IMR-90 (cell line): ENCODE measurements around the gene KCNJ3. TPM values are rescaled to one million over a fixed set of nuclear protein-coding genes. Genes with fewer than 3 reads are reported as not detected.

Experiments used
- ATAC-seq: fragments of 200-7000 bp; cut with Tn5 transposase; 2 replicates; pipeline ENCODE4 v1.9.1; 2020; ENCODE audit warnings: low read depth, mild to moderate bottlenecking, moderate library complexity
- BruUV-seq: library from RNA; stranded (reverse); fragments of 400-500 nt; replicated peaks from 2 replicates; lab custom pipeline; 2021; lab: Mats Ljungman, UMichigan
- CTCF ChIA-PET: fragments of 300-600 bp; formaldehyde crosslinking; extraction: SDS; loops from one replicate; lab custom pipeline; 2021; ENCODE audit warnings: antibody characterized with exemption; lab: Yijun Ruan, JAX
- POLR2A ChIA-PET: fragments of 300-600 bp; sonication (Branson Sonifier 250); formaldehyde crosslinking; loops from one replicate; lab custom pipeline; 2022; ENCODE audit warnings: antibody characterized with exemption; ENCODE audit not compliant: unreplicated experiment; lab: Charles Lee
- DNase-seq: peaks from one replicate; pipeline ENCODE4 v3.0.0; 2013
- H2AFZ ChIP-seq: replicated peaks from 2 replicates; pipeline ENCODE3; 2013; ENCODE audit warnings: low read length, mild to moderate bottlenecking; ENCODE audit not compliant: poor library complexity
- H2AK5ac ChIP-seq: 2 replicates; pipeline ENCODE4 v1.6.1; 2013; ENCODE audit warnings: low read depth, low read length, inconsistent platforms
- H2AK9ac ChIP-seq: replicated peaks from 2 replicates; pipeline ENCODE3; 2013; ENCODE audit warnings: mild to moderate bottlenecking, low read depth, low read length, moderate library complexity; ENCODE audit not compliant: poor library complexity
- H2BK120ac ChIP-seq: 2 replicates; pipeline ENCODE4 v1.6.1; 2013; ENCODE audit warnings: low read depth, low read length, inconsistent platforms
- H2BK15ac ChIP-seq: 3 replicates; pipeline ENCODE4 v1.6.1; 2013; ENCODE audit warnings: low read depth, low read length, inconsistent platforms
- H2BK20ac ChIP-seq: 2 replicates; pipeline ENCODE4 v1.6.1; 2013; ENCODE audit warnings: low read depth, mild to moderate bottlenecking, inconsistent platforms, low read length, moderate library complexity
- H2BK5ac ChIP-seq: 2 replicates; pipeline ENCODE4 v1.6.1; 2013; ENCODE audit warnings: mild to moderate bottlenecking, low read depth, low read length, inconsistent platforms; ENCODE audit not compliant: poor library complexity, severe bottlenecking
- H3K14ac ChIP-seq: replicated peaks from 2 replicates; pipeline ENCODE4 v1.6.1; 2013; ENCODE audit warnings: low read depth, low read length, inconsistent platforms
- H3K18ac ChIP-seq: 2 replicates; pipeline ENCODE4 v1.6.1; 2013; ENCODE audit warnings: low read depth, low read length, control low read depth
- H3K23ac ChIP-seq: 2 replicates; pipeline ENCODE4 v1.6.1; 2013; ENCODE audit warnings: low read depth, low read length, inconsistent platforms
- H3K27ac ChIP-seq: 2 replicates; pipeline ENCODE4 v1.5.1; 2013; ENCODE audit warnings: mild to moderate bottlenecking, control low read depth, low read length; ENCODE audit not compliant: insufficient read depth
- H3K27me3 ChIP-seq: 2 replicates; pipeline ENCODE4 v1.6.1; 2013; ENCODE audit warnings: low read length; ENCODE audit not compliant: control insufficient read depth, insufficient read depth
- H3K36me3 ChIP-seq: 2 replicates; pipeline ENCODE4 v1.6.1; 2013; ENCODE audit warnings: low read length, mixed read lengths; ENCODE audit not compliant: control insufficient read depth, insufficient read depth
- H3K4ac ChIP-seq: 2 replicates; pipeline ENCODE4 v1.6.1; 2013; ENCODE audit warnings: low read depth, low read length, inconsistent platforms
- H3K4me1 ChIP-seq: 2 replicates; pipeline ENCODE4 v1.6.1; 2013; ENCODE audit warnings: low read length, mixed read lengths; ENCODE audit not compliant: control insufficient read depth, insufficient read depth
- H3K4me2 ChIP-seq: 2 replicates; pipeline ENCODE4 v1.6.1; 2013; ENCODE audit warnings: low read depth, mild to moderate bottlenecking, control low read depth, low read length, moderate library complexity
- H3K4me3 ChIP-seq: 2 replicates; pipeline ENCODE4 v1.5.1; 2013; ENCODE audit warnings: low read depth, mild to moderate bottlenecking, control low read depth, low read length, moderate library complexity; ENCODE audit not compliant: insufficient read depth
- H3K56ac ChIP-seq: 2 replicates; pipeline ENCODE4 v1.6.1; 2013; ENCODE audit warnings: low read length, inconsistent platforms; ENCODE audit not compliant: insufficient read depth; ENCODE audit errors: extremely low read depth
- H3K79me1 ChIP-seq, 2 experiments: 2 replicates each; pipeline ENCODE4 v1.6.1; 2013; ENCODE audit warnings: low read length in 2 of 2, inconsistent platforms in 1 of 2, low read depth in 1 of 2
- H3K9ac ChIP-seq: 2 replicates; pipeline ENCODE4 v1.6.1; 2013; ENCODE audit warnings: low read depth, low read length, control low read depth
- H3K9me1 ChIP-seq: 2 replicates; pipeline ENCODE4 v1.6.1; 2013; ENCODE audit warnings: low read length, inconsistent platforms; ENCODE audit not compliant: insufficient read depth
- H3K9me3 ChIP-seq: 2 replicates; pipeline ENCODE4 v1.6.1; 2013; ENCODE audit warnings: low read length; ENCODE audit not compliant: control insufficient read depth, insufficient read depth
- H4K20me1 ChIP-seq: 2 replicates; pipeline ENCODE4 v1.6.1; 2013; ENCODE audit warnings: low read length, inconsistent platforms; ENCODE audit not compliant: insufficient read depth
- H4K5ac ChIP-seq: 2 replicates; pipeline ENCODE4 v1.6.1; 2013; ENCODE audit warnings: mild to moderate bottlenecking, low read depth, low read length, control low read depth
- H4K8ac ChIP-seq, 2 experiments: 2 replicates each; pipeline ENCODE4 v1.6.1; 2013; ENCODE audit warnings: low read depth in 2 of 2, low read length in 2 of 2, control low read depth in 1 of 2, inconsistent platforms in 1 of 2
- H4K91ac ChIP-seq: 2 replicates; pipeline ENCODE4 v1.6.1; 2013; ENCODE audit warnings: low read depth, low read length, inconsistent platforms; ENCODE audit not compliant: insufficient read depth
- BHLHE40 ChIP-seq: fragments of 150-350 bp; IDR thresholded peaks from 2 replicates; pipeline ENCODE4 v1.6.1; 2016; ENCODE audit warnings: mild to moderate bottlenecking, low read depth, low read length
- CEBPB ChIP-seq: IDR thresholded peaks from 2 replicates; pipeline ENCODE4 v1.6.1; 2012; ENCODE audit warnings: low read depth, low read length, improper control_type of control experiment
- CHD1 ChIP-seq: IDR thresholded peaks from 2 replicates; pipeline ENCODE4 v1.6.1; 2012; ENCODE audit warnings: low read depth, low read length, improper control_type of control experiment
- FOS ChIP-seq: fragments of 150-350 bp; IDR thresholded peaks from 2 replicates; pipeline ENCODE4 v1.6.1; 2016; ENCODE audit warnings: low read depth, low read length
- MAFK ChIP-seq: IDR thresholded peaks from 2 replicates; pipeline ENCODE4 v1.6.1; 2012; ENCODE audit warnings: low read depth, low read length, improper control_type of control experiment
- MAZ ChIP-seq: IDR thresholded peaks from 2 replicates; pipeline ENCODE4 v1.6.1; 2012; ENCODE audit warnings: low read depth, mild to moderate bottlenecking, low read length, improper control_type of control experiment, moderate library complexity, borderline replicate concordance
- MXI1 ChIP-seq: IDR thresholded peaks from 2 replicates; pipeline ENCODE4 v1.6.1; 2012; ENCODE audit warnings: low read depth, mild to moderate bottlenecking, low read length, moderate library complexity, borderline replicate concordance
- NFE2L2 ChIP-seq: fragments of 150-350 bp; IDR thresholded peaks from 2 replicates; pipeline ENCODE4 v1.6.1; 2016; ENCODE audit warnings: low read depth, mild to moderate bottlenecking, low read length
- POLR2A ChIP-seq: IDR thresholded peaks from 2 replicates; pipeline ENCODE4 v1.6.1; 2012; ENCODE audit warnings: mild to moderate bottlenecking, low read depth, low read length
- RAD21 ChIP-seq: IDR thresholded peaks from 2 replicates; pipeline ENCODE4 v1.6.1; 2012; ENCODE audit warnings: low read length, improper control_type of control experiment
- RCOR1 ChIP-seq: IDR thresholded peaks from 2 replicates; pipeline ENCODE4 v1.6.1; 2012; ENCODE audit warnings: mild to moderate bottlenecking, low read length, improper control_type of control experiment; ENCODE audit not compliant: insufficient replicate concordance
- RFX5 ChIP-seq: IDR thresholded peaks from 2 replicates; pipeline ENCODE4 v1.8.0; 2012; ENCODE audit warnings: low read depth, mild to moderate bottlenecking, low read length, moderate library complexity
- SMC3 ChIP-seq: fragments of 150-350 bp; IDR thresholded peaks from 2 replicates; pipeline ENCODE4 v1.6.1; 2016; ENCODE audit warnings: low read depth, mild to moderate bottlenecking, antibody characterized with exemption, low read length, moderate library complexity
- WGBS, 2 experiments: methylation state at CpG; one replicate each; pipeline versions ENCODE4 v1.1.5 to v1.1.7; 2013; ENCODE audit warnings: missing lambda C conversion rate in 2 of 2; ENCODE audit not compliant: insufficient read length in 1 of 2; ENCODE audit errors: extremely low coverage in 2 of 2; 5-methylcytosine and 5-hydroxymethylcytosine counted together
- dilution Hi-C: fragments of 300-500 bp; cut with HindIII; formaldehyde crosslinking; loops from one replicate; pipeline ENCODE4 v1.14.3; 2018; ENCODE audit warnings: low sequenced_read_pairs; ENCODE audit not compliant: unreplicated experiment
- in situ Hi-C: fragments of 300-500 bp; cut with MboI; formaldehyde crosslinking; loops from 3 replicates; pipeline ENCODE4 v1.14.3; 2019; ENCODE audit warnings: low sequenced_read_pairs, inconsistent platforms, mixed read lengths
- intact Hi-C: fragments of 100-400 bp; cut with micrococcal nuclease; formaldehyde crosslinking; loops from 2 replicates; pipeline ENCODE4 v1.10.0; 2022
- polyA plus RNA-seq, 3 experiments: library from polyadenylated mRNA; depleted of rRNA; stranded (reverse); fragments of >200 nt; gene quantifications; 2 replicates each; pipeline ENCODE4 v1.2.3, GENCODE V29; 2012; ENCODE audit warnings: low replicate concordance in 1 of 3
- total RNA-seq: library from RNA; depleted of rRNA; stranded (reverse); fragments of >200 nt; gene quantifications from 2 replicates; pipeline ENCODE4 v1.2.3, GENCODE V29; 2012
- TF ChIP-seq, protein P1 (sequence below): fragments of 150-350 bp; IDR thresholded peaks from 2 replicates; pipeline ENCODE4 v1.6.1; 2016; ENCODE audit warnings: low read depth, mild to moderate bottlenecking, low read length, moderate library complexity, borderline replicate concordance
- TF ChIP-seq, protein P2 (sequence below): conservative IDR thresholded peaks from 2 replicates; pipeline ENCODE4 v1.5.1; 2012; ENCODE audit warnings: mild to moderate bottlenecking, low read depth, low read length, improper control_type of control experiment
- TF ChIP-seq, protein P3 (sequence below): fragments of 150-350 bp; IDR thresholded peaks from 2 replicates; pipeline ENCODE4 v1.6.1; 2017; ENCODE audit warnings: mild to moderate bottlenecking, antibody characterized with exemption, low read length, low read depth

The KCNJ3 gene
- total and polyA plus RNA-seq, 2 of the 4 experiments (the other 2 are of a cell fraction) = not detected

DNA sequence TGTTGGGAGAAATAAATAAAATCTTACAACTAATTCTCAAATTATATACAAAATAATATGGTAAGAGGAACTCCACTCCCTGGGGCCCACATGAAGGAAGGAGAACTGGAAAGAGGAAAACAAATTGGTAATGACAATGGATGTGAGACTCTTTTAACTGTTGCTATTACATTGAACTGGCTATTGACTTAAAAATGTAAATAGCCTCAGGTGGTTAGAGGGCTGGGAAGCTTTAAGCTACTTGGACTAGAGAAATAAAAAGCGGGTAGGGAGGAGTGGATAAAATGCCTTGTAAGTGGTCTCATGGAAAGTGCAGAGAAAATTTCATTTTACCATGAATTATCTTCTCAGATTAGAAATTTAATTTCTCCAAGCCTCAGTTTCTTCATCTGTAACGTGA lies 64.1 kb downstream of the KCNJ3 start:
- CTCF ChIA-PET = no interaction called here
- no peak overlapping the region for H2BK120ac ChIP-seq

More for the DNA sequence above, 64.1 kb downstream of the KCNJ3 start:
- Histone ChIP-seq H4K8ac (no peak overlapping the region), H3K18ac (no peak overlapping the region), H2BK20ac (no peak overlapping the region), H3K36me3 (no peaks in the 10 kb centered on the region), H3K23ac (no peak overlapping the region), H3K9me3 (no peaks in the 10 kb centered on the region), H3K4me2 (no peak overlapping the region), H3K56ac (no peak overlapping the region), H3K4me1 (no peaks in the 10 kb centered on the region), H4K5ac (no peak overlapping the region), H2BK5ac (no peak overlapping the region), H4K91ac (no peak overlapping the region), H2AK9ac (no peak overlapping the region), H4K20me1 (no peaks in the 10 kb centered on the region), H2AK5ac (no peak overlapping the region), H3K79me1 (no peaks in the 10 kb centered on the region), H3K4ac (no peak overlapping the region), H2BK15ac (no peak overlapping the region), H3K9ac (no peak overlapping the region), H3K27ac (no peak overlapping the region), H2AFZ (no peak overlapping the region), H3K27me3 (no peaks in the 10 kb centered on the region), H3K9me1 (no peaks in the 10 kb centered on the region), H3K4me3 (no peak overlapping the region), H3K14ac (no peak overlapping the region)
- intact Hi-C loops = no loop called here
- in situ Hi-C loops = no loop called here
- ATAC-seq (no peak), DNase-seq (no peak)
- POLR2A ChIA-PET = no interaction called here
- dilution Hi-C loops = no loop called here
- no CpG with 5 or more reads among the region's 2 CpGs for WGBS, 2 experiments
- no TSS peak for BruUV-seq
- TF ChIP-seq, protein P1, sequence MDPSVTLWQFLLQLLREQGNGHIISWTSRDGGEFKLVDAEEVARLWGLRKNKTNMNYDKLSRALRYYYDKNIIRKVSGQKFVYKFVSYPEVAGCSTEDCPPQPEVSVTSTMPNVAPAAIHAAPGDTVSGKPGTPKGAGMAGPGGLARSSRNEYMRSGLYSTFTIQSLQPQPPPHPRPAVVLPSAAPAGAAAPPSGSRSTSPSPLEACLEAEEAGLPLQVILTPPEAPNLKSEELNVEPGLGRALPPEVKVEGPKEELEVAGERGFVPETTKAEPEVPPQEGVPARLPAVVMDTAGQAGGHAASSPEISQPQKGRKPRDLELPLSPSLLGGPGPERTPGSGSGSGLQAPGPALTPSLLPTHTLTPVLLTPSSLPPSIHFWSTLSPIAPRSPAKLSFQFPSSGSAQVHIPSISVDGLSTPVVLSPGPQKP = no peak
- no peak for TF ChIP-seq CEBPB
- no peak for TF ChIP-seq MAZ
- no peak for TF ChIP-seq NFE2L2
- TF ChIP-seq, protein P2, sequence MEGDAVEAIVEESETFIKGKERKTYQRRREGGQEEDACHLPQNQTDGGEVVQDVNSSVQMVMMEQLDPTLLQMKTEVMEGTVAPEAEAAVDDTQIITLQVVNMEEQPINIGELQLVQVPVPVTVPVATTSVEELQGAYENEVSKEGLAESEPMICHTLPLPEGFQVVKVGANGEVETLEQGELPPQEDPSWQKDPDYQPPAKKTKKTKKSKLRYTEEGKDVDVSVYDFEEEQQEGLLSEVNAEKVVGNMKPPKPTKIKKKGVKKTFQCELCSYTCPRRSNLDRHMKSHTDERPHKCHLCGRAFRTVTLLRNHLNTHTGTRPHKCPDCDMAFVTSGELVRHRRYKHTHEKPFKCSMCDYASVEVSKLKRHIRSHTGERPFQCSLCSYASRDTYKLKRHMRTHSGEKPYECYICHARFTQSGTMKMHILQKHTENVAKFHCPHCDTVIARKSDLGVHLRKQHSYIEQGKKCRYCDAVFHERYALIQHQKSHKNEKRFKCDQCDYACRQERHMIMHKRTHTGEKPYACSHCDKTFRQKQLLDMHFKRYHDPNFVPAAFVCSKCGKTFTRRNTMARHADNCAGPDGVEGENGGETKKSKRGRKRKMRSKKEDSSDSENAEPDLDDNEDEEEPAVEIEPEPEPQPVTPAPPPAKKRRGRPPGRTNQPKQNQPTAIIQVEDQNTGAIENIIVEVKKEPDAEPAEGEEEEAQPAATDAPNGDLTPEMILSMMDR = no peak
- TF ChIP-seq CHD1 = no peak
- TF ChIP-seq BHLHE40 = no peak
- TF ChIP-seq RAD21 = no peak
- TF ChIP-seq, protein P3, sequence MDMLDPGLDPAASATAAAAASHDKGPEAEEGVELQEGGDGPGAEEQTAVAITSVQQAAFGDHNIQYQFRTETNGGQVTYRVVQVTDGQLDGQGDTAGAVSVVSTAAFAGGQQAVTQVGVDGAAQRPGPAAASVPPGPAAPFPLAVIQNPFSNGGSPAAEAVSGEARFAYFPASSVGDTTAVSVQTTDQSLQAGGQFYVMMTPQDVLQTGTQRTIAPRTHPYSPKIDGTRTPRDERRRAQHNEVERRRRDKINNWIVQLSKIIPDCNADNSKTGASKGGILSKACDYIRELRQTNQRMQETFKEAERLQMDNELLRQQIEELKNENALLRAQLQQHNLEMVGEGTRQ = no peak
- TF ChIP-seq FOS = no peak
- TF ChIP-seq MAFK = no peak
- no peak for TF ChIP-seq SMC3
- TF ChIP-seq POLR2A = no peak
- no peak for TF ChIP-seq RFX5
- no peak for TF ChIP-seq RCOR1
- no peak for TF ChIP-seq MXI1
